K562 (cell line): ENCODE data around the gene RACGAP1. TPM values are rescaled to one million over a fixed set of nuclear protein-coding genes. Genes with fewer than 3 reads are reported as not detected.

Source experiments
- ARID1B ChIP-seq: fragments of 450-650 bp; IDR thresholded peaks from 2 replicates; pipeline ENCODE4 v1.6.1; 2016; ENCODE audit warnings: antibody characterized with exemption, mild to moderate bottlenecking, inconsistent platforms
- CXXC5 ChIP-seq: fragments of 250-450 bp; sonication (Bioruptor Pico); IDR thresholded peaks from 2 replicates; pipeline ENCODE4 v1.8.0; 2022; ENCODE audit warnings: inconsistent platforms, mild to moderate bottlenecking, moderate library complexity
- ETV6 ChIP-seq, 3 experiments: fragments of 150-350 bp in 1 of 3; sonication (generic) in 1 of 3; formaldehyde crosslinking in 1 of 3; IDR thresholded peaks; 2 replicates each; pipeline versions ENCODE4 v1.6.1 to v1.8.0; 2014 to 2022; ENCODE audit warnings: borderline replicate concordance in 2 of 3, low read depth in 2 of 3, antibody characterized with exemption in 1 of 3, low read length in 1 of 3, mild to moderate bottlenecking in 1 of 3, missing genetic modification reagents in 1 of 3
- HCFC1 ChIP-seq: IDR thresholded peaks from 2 replicates; pipeline ENCODE4 v1.6.1; 2012; ENCODE audit warnings: low read depth, low read length, improper control_type of control experiment
- PHB ChIP-seq: fragments of 250-450 bp; sonication (Bioruptor Pico); IDR thresholded peaks from 2 replicates; pipeline ENCODE4 v1.5.0; 2021
- PHF21A ChIP-seq: fragments of 450-650 bp; IDR thresholded peaks from 2 replicates; pipeline ENCODE4 v1.6.1; 2017; ENCODE audit warnings: low read depth, borderline replicate concordance
- POLR3A ChIP-seq: IDR thresholded peaks from 2 replicates; pipeline ENCODE4 v1.6.1; 2011; ENCODE audit warnings: borderline replicate concordance, mild to moderate bottlenecking, moderate library complexity; ENCODE audit not compliant: insufficient read length, insufficient read depth; ENCODE audit errors: extremely low read depth
- POLR3G ChIP-seq: IDR thresholded peaks from 2 replicates; pipeline ENCODE4 v1.6.1; 2011; ENCODE audit not compliant: insufficient read length, insufficient replicate concordance; ENCODE audit errors: extremely low read depth
- RBM25 ChIP-seq: fragments of 200-400 bp; formaldehyde crosslinking; IDR thresholded peaks from 2 replicates; pipeline ENCODE4 v1.6.1; 2018; ENCODE audit warnings: low read length, low read depth, moderate library complexity; ENCODE audit not compliant: severe bottlenecking
- SNRNP70 ChIP-seq: fragments of 200-400 bp; formaldehyde crosslinking; optimal IDR thresholded peaks from 2 replicates; pipeline ENCODE3; 2017; ENCODE audit warnings: low read depth, low read length
- SP1 ChIP-seq: sonication (generic); formaldehyde crosslinking; IDR thresholded peaks from 2 replicates; pipeline ENCODE4 v1.8.1; 2022; ENCODE audit warnings: mild to moderate bottlenecking, missing genetic modification reagents
- SUPT5H ChIP-seq: fragments of 450-650 bp; IDR thresholded peaks from 2 replicates; pipeline ENCODE4 v1.6.1; 2016
- TCFL5 ChIP-seq: fragments of 250-450 bp; sonication (Bioruptor Pico); conservative IDR thresholded peaks from 2 replicates; pipeline ENCODE4 v1.6.1; 2021; ENCODE audit warnings: mild to moderate bottlenecking, moderate library complexity, matching md5 sums
- ZFP30 ChIP-seq: fragments of 250-450 bp; sonication (Bioruptor Pico); IDR thresholded peaks from 2 replicates; pipeline ENCODE4 v1.8.0; 2022; ENCODE audit warnings: moderate library complexity, mild to moderate bottlenecking, inconsistent platforms, borderline replicate concordance
- ZNF717 ChIP-seq: fragments of 250-450 bp; sonication (Bioruptor Pico); IDR thresholded peaks from 2 replicates; pipeline ENCODE4 v1.5.0; 2021
- ZNF77 ChIP-seq: fragments of 250-450 bp; sonication (Bioruptor Pico); IDR thresholded peaks from 2 replicates; pipeline ENCODE4 v1.5.0; 2020
- polyA plus RNA-seq, 8 experiments: library from polyadenylated mRNA; depleted of rRNA in 4 of 8; stranded (reverse) in 5 of 8; unstranded in 3 of 8; fragments of >200 nt; fragmentation: Nextera tagmentation in 2 of 8; fragmentation: Illumina TruSeq in 1 of 8; extraction: Ambion mirVana in 2 of 8; extraction: Trizol in 1 of 8; gene quantifications; 2 replicates each; pipeline versions ENCODE4 v1.2.1 to v1.2.3, GENCODE V29; 2011 to 2014; ENCODE audit warnings: inconsistent platforms in 1 of 8, missing spikeins in 1 of 8
- total RNA-seq, 7 experiments: library from RNA; depleted of rRNA in 6 of 7; stranded (reverse); fragments of >200 nt in 6 of 7; fragmentation: Illumina TruSeq in 2 of 7; extraction: Trizol in 2 of 7; gene quantifications; 2 replicates each; pipeline versions ENCODE4 v1.2.1 to v1.2.3, GENCODE V29; 2011 to 2021; ENCODE audit warnings: low replicate concordance in 1 of 7
- TF ChIP-seq, protein P1 (sequence below): fragments of 250-450 bp; sonication (Bioruptor Pico); IDR thresholded peaks from 2 replicates; pipeline ENCODE4 v1.5.0; 2021; ENCODE audit warnings: mild to moderate bottlenecking, borderline replicate concordance
- TF ChIP-seq, protein P2 (sequence below): sonication (generic); IDR thresholded peaks from 2 replicates; pipeline ENCODE4 v1.6.1; 2016
- TF ChIP-seq, protein P3 (sequence below): fragments of 450-650 bp; formaldehyde crosslinking; IDR thresholded peaks from 2 replicates; pipeline ENCODE4 v1.4.0; 2022; ENCODE audit warnings: mild to moderate bottlenecking, moderate library complexity
- TF ChIP-seq, protein P4 (sequence below): IDR thresholded peaks from 2 replicates; pipeline ENCODE4 v1.6.1; 2012; ENCODE audit warnings: low read depth, low read length, improper control_type of control experiment, borderline replicate concordance
- TF ChIP-seq, protein P5 (sequence below): fragments of 250-450 bp; sonication (Bioruptor Pico); IDR thresholded peaks from 2 replicates; pipeline ENCODE4 v1.5.0; 2021

The RACGAP1 gene
- total and polyA plus RNA-seq, 9 of the 15 experiments (the other 6 are each of a cell fraction or from before 2014, with no cell fraction given), result 56.4 to 92.9 (median 71.8) TPM

DNA sequence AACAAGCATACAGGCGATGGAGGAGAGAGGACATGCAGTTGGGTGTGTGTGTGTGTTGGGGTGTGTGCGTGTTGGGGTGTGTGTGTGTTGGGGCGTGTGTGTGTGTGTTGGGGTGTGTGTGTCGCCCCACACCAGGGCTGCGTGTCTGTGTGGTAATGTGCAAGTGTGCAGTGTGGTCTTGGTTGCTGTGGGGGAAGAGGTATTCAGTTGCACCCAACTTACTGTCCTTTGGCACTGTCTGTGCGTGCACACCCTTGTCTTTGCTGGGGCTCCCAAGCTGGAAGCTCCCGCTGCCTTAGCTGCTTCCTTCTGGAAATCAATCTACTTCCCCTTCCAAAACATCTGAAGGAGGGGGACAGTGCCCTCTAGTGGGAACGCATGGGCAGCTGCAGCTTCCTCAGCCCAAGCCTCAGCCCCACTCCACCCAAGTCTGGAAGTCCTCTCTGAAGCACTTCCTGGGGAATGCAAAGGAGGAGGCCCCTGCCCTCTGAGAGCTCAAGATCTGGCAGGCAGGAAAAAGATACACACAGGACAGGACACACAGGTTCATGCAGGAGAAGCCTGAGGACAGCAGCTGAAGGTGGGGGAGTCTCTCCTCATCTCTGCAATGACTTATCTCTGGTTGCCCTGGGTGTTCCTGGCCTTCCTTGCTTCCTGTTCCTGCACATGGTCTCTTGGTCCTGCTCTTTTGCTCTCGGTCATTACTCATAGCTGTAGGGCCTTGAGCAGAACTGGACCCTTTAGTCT lies 45.2 kb upstream of the RACGAP1 start (continued):
- TF ChIP-seq, protein P1, sequence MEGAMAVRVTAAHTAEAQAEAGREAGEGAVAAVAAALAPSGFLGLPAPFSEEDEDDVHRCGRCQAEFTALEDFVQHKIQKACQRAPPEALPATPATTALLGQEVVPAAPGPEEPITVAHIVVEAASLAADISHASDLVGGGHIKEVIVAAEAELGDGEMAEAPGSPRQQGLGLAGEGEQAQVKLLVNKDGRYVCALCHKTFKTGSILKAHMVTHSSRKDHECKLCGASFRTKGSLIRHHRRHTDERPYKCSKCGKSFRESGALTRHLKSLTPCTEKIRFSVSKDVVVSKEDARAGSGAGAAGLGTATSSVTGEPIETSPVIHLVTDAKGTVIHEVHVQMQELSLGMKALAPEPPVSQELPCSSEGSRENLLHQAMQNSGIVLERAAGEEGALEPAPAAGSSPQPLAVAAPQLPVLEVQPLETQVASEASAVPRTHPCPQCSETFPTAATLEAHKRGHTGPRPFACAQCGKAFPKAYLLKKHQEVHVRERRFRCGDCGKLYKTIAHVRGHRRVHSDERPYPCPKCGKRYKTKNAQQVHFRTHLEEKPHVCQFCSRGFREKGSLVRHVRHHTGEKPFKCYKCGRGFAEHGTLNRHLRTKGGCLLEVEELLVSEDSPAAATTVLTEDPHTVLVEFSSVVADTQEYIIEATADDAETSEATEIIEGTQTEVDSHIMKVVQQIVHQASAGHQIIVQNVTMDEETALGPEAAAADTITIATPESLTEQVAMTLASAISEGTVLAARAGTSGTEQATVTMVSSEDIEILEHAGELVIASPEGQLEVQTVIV (CRISPR knock-in tag), result no peak
- peak; percentile 39 for TF ChIP-seq ARID1B
- TF ChIP-seq PHF21A, result no peak
- no peak for TF ChIP-seq SUPT5H
- TF ChIP-seq, protein P2, sequence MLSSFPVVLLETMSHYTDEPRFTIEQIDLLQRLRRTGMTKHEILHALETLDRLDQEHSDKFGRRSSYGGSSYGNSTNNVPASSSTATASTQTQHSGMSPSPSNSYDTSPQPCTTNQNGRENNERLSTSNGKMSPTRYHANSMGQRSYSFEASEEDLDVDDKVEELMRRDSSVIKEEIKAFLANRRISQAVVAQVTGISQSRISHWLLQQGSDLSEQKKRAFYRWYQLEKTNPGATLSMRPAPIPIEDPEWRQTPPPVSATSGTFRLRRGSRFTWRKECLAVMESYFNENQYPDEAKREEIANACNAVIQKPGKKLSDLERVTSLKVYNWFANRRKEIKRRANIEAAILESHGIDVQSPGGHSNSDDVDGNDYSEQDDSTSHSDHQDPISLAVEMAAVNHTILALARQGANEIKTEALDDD, result no peak
- TF ChIP-seq, protein P3, sequence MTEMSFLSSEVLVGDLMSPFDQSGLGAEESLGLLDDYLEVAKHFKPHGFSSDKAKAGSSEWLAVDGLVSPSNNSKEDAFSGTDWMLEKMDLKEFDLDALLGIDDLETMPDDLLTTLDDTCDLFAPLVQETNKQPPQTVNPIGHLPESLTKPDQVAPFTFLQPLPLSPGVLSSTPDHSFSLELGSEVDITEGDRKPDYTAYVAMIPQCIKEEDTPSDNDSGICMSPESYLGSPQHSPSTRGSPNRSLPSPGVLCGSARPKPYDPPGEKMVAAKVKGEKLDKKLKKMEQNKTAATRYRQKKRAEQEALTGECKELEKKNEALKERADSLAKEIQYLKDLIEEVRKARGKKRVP (CRISPR knock-in tag), result no peak
- TF ChIP-seq TCFL5 (CRISPR knock-in tag), result no peak
- no peak for TF ChIP-seq RBM25
- TF ChIP-seq SNRNP70, result no peak
- TF ChIP-seq, protein P4, sequence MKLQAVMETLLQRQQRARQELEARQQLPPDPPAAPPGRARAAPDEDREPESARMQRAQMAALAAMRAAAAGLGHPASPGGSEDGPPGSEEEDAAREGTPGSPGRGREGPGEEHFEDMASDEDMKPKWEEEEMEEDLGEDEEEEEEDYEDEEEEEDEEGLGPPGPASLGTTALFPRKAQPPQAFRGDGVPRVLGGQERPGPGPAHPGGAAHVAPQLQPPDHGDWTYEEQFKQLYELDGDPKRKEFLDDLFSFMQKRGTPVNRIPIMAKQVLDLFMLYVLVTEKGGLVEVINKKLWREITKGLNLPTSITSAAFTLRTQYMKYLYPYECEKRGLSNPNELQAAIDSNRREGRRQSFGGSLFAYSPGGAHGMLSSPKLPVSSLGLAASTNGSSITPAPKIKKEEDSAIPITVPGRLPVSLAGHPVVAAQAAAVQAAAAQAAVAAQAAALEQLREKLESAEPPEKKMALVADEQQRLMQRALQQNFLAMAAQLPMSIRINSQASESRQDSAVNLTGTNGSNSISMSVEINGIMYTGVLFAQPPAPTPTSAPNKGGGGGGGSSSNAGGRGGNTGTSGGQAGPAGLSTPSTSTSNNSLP, result no peak
- TF ChIP-seq, protein P5, sequence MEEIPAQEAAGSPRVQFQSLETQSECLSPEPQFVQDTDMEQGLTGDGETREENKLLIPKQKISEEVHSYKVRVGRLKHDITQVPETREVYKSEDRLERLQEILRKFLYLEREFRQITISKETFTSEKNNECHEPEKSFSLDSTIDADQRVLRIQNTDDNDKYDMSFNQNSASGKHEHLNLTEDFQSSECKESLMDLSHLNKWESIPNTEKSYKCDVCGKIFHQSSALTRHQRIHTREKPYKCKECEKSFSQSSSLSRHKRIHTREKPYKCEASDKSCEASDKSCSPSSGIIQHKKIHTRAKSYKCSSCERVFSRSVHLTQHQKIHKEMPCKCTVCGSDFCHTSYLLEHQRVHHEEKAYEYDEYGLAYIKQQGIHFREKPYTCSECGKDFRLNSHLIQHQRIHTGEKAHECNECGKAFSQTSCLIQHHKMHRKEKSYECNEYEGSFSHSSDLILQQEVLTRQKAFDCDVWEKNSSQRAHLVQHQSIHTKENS (CRISPR knock-in tag), result no peak
- no peak for TF ChIP-seq POLR3A
- no peak for TF ChIP-seq ZNF717 (CRISPR knock-in tag)
- no peak for TF ChIP-seq POLR3G
- TF ChIP-seq ZFP30 (CRISPR knock-in tag), result no peak
- no peak for TF ChIP-seq CXXC5 (CRISPR knock-in tag)
- peak; percentile 91 to 93 for TF ChIP-seq ETV6 (IDR thresholded peaks at IDR 0.05; ENCODE audit: borderline replicate concordance in 1 of 2, low read depth in 2 of 2, low read length in 1 of 2)
- no peak for TF ChIP-seq ETV6 (CRISPR knock-in tag; IDR thresholded peaks at IDR 0.05; ENCODE audit: borderline replicate concordance)
- no peak for TF ChIP-seq HCFC1
- TF ChIP-seq ZNF77, result no peak
- no peak for TF ChIP-seq PHB (CRISPR knock-in tag)
- TF ChIP-seq SP1 (CRISPR knock-in tag), result peak; percentile 51; the same call in 1 of the 2 replicates
